H1 (cell line): ENCODE measurements around the gene FARS2. TPM values are rescaled to one million over a fixed set of nuclear protein-coding genes. Genes with fewer than 3 reads are reported as not detected.

Source experiments
- CTCF ChIA-PET: fragments of 300-600 bp; sonication (Branson Sonifier 250); formaldehyde crosslinking; loops from one replicate; lab custom pipeline; 2021; ENCODE audit not compliant: partially characterized antibody; lab: Charles Lee
- POLR2A ChIA-PET: fragments of 300-600 bp; sonication (Branson Sonifier 250); formaldehyde crosslinking; loops from one replicate; lab custom pipeline; 2021; ENCODE audit warnings: inconsistent platforms; ENCODE audit not compliant: partially characterized antibody; lab: Charles Lee
- DNase-seq, 2 experiments: peaks; one replicate each; pipeline versions ENCODE4 v3.0.0 to v3.0.0-alpha.2; 2010 to 2022; ENCODE audit warnings: low spot score in 2 of 2, low read depth in 1 of 2, mixed read lengths in 1 of 2
- FAIRE-seq: peaks from 2 replicates; lab custom pipeline; 2011; peaks lifted over from hg19 to GRCh38; lab: Jason Lieb, UNC
- H2AFZ ChIP-seq: 2 replicates; pipeline ENCODE4 v1.8.1; 2012; ENCODE audit warnings: low read length, inconsistent platforms
- H2AK5ac ChIP-seq: 2 replicates; pipeline ENCODE4 v1.6.1; 2013; ENCODE audit warnings: low read depth, low read length
- H2BK120ac ChIP-seq: replicated peaks from 2 replicates; pipeline ENCODE3; 2013; ENCODE audit warnings: low read depth, low read length, inconsistent platforms
- H2BK12ac ChIP-seq: 2 replicates; pipeline ENCODE4 v1.6.1; 2013; ENCODE audit warnings: low read depth, low read length
- H2BK15ac ChIP-seq: 2 replicates; pipeline ENCODE4 v1.6.1; 2013; ENCODE audit warnings: low read length
- H2BK20ac ChIP-seq: 2 replicates; pipeline ENCODE4 v1.6.1; 2013; ENCODE audit warnings: low read length
- H2BK5ac ChIP-seq: 2 replicates; pipeline ENCODE4 v1.6.1; 2013; ENCODE audit warnings: low read depth, low read length
- H3K14ac ChIP-seq: 2 replicates; pipeline ENCODE4 v1.6.1; 2013; ENCODE audit warnings: inconsistent platforms; ENCODE audit not compliant: insufficient read length
- H3K18ac ChIP-seq: 2 replicates; pipeline ENCODE4 v1.6.1; 2013; ENCODE audit warnings: low read length; ENCODE audit errors: extremely low read depth
- H3K23ac ChIP-seq: 2 replicates; pipeline ENCODE4 v1.6.1; 2013; ENCODE audit warnings: inconsistent platforms; ENCODE audit not compliant: insufficient read length
- H3K23me2 ChIP-seq: 2 replicates; pipeline ENCODE4 v1.6.1; 2013; ENCODE audit warnings: low read depth, low read length
- H3K27ac ChIP-seq: 2 replicates; pipeline ENCODE4 v1.6.1; 2011; ENCODE audit warnings: low read depth, low read length, inconsistent platforms
- H3K27me3 ChIP-seq, 4 experiments: replicated peaks in 1 of 4; 1 replicate in 1 of 4; 2 replicates in 3 of 4; pipeline versions ENCODE4 v1.6.1 to v1.8.1; 2011 to 2013; ENCODE audit warnings: low read length in 3 of 4, mild to moderate bottlenecking in 3 of 4, inconsistent platforms in 2 of 4, mixed read lengths in 2 of 4, moderate library complexity in 1 of 4; ENCODE audit not compliant: control insufficient read depth in 3 of 4, insufficient read depth in 3 of 4; ENCODE audit errors: extremely low read depth in 1 of 4
- H3K36me3 ChIP-seq, 4 experiments: 2 replicates each; pipeline versions ENCODE4 v1.6.1 to v1.8.1; 2011 to 2013; ENCODE audit warnings: mild to moderate bottlenecking in 4 of 4, low read length in 3 of 4, moderate library complexity in 2 of 4, control low read depth in 1 of 4, inconsistent platforms in 1 of 4; ENCODE audit not compliant: insufficient read depth in 4 of 4, control insufficient read depth in 2 of 4
- H3K4ac ChIP-seq: replicated peaks from 2 replicates; pipeline ENCODE3; 2013; ENCODE audit warnings: low read length, low read depth, mixed read lengths, inconsistent platforms; ENCODE audit not compliant: insufficient read length
- H3K4me1 ChIP-seq, 4 experiments: replicated peaks in 1 of 4; 1 replicate in 1 of 4; 2 replicates in 3 of 4; pipeline versions ENCODE4 v1.6.1 to v1.8.1; 2011 to 2013; ENCODE audit warnings: low read length in 3 of 4, inconsistent platforms in 2 of 4, mixed read lengths in 1 of 4; ENCODE audit not compliant: insufficient read depth in 4 of 4, control insufficient read depth in 3 of 4
- H3K4me2 ChIP-seq, 2 experiments: 2 replicates each; pipeline versions ENCODE4 v1.6.1 to v1.8.1; 2011 to 2013; ENCODE audit warnings: low read depth in 2 of 2, low read length in 2 of 2, control low read depth in 1 of 2, inconsistent platforms in 1 of 2, mild to moderate bottlenecking in 1 of 2; ENCODE audit not compliant: insufficient read depth in 1 of 2
- H3K4me3 ChIP-seq, 4 experiments: fragments of 200-600, 300-600 bp in 1 of 4; sonication (generic), shearing (Covaris generic), sonication (Bioruptor Twin) in 1 of 4; 2 replicates each; pipeline versions ENCODE4 v1.5.1 to v1.8.1; 2011 to 2016; ENCODE audit warnings: low read length in 4 of 4, low read depth in 3 of 4, control low read depth in 2 of 4, inconsistent platforms in 2 of 4, mild to moderate bottlenecking in 2 of 4, mixed read lengths in 1 of 4, moderate library complexity in 1 of 4; ENCODE audit not compliant: insufficient read depth in 2 of 4; ENCODE audit errors: extremely low read depth in 1 of 4
- H3K56ac ChIP-seq: replicated peaks from 2 replicates; pipeline ENCODE3; 2013; ENCODE audit warnings: low read depth, mild to moderate bottlenecking, mixed read lengths, low read length, inconsistent platforms; ENCODE audit not compliant: insufficient read length
- H3K79me1 ChIP-seq: 2 replicates; pipeline ENCODE4 v1.6.1; 2013; ENCODE audit warnings: low read depth, low read length, control low read depth
- H3K79me2 ChIP-seq, 2 experiments: 2 replicates each; pipeline versions ENCODE4 v1.6.1 to v1.8.1; 2012 to 2013; ENCODE audit warnings: low read length in 2 of 2, mild to moderate bottlenecking in 2 of 2, inconsistent platforms in 1 of 2; ENCODE audit not compliant: insufficient read depth in 2 of 2, control insufficient read depth in 1 of 2
- H3K9ac ChIP-seq, 4 experiments: replicated peaks in 1 of 4; 1 replicate in 1 of 4; 2 replicates in 3 of 4; pipeline versions ENCODE4 v1.6.1 to v1.8.1; 2011 to 2013; ENCODE audit warnings: low read depth in 3 of 4, low read length in 3 of 4, control low read depth in 2 of 4, mild to moderate bottlenecking in 2 of 4, moderate library complexity in 2 of 4, inconsistent platforms in 1 of 4; ENCODE audit errors: extremely low read depth in 1 of 4
- H3K9me3 ChIP-seq, 2 experiments: 2 replicates each; pipeline versions ENCODE4 v1.6.1 to v1.8.1; 2012 to 2013; ENCODE audit warnings: mild to moderate bottlenecking in 2 of 2, moderate library complexity in 2 of 2, control low read depth in 1 of 2, inconsistent platforms in 1 of 2, low read depth in 1 of 2, low read length in 1 of 2, mixed read lengths in 1 of 2; ENCODE audit not compliant: insufficient read depth in 2 of 2
- H4K20me1 ChIP-seq, 2 experiments: replicated peaks in 1 of 2; 2 replicates each; pipeline versions ENCODE3 to v1.8.1; 2011 to 2013; ENCODE audit warnings: inconsistent platforms in 2 of 2, low read length in 2 of 2, mild to moderate bottlenecking in 1 of 2; ENCODE audit not compliant: insufficient read depth in 2 of 2, control insufficient read depth in 1 of 2
- H4K5ac ChIP-seq: 2 replicates; pipeline ENCODE4 v1.6.1; 2013; ENCODE audit warnings: low read length, low read depth, mixed read lengths, inconsistent platforms; ENCODE audit not compliant: insufficient read length
- H4K8ac ChIP-seq: 2 replicates; pipeline ENCODE4 v1.8.0; 2013; ENCODE audit warnings: mild to moderate bottlenecking, moderate library complexity, low read length, inconsistent platforms; ENCODE audit not compliant: insufficient read depth; ENCODE audit errors: extremely low read depth
- H4K91ac ChIP-seq: replicated peaks from 2 replicates; pipeline ENCODE3; 2013; ENCODE audit warnings: low read length, mixed read lengths, inconsistent platforms; ENCODE audit not compliant: insufficient read length
- GTF2F1 ChIP-seq: IDR thresholded peaks from 2 replicates; pipeline ENCODE4 v1.6.1; 2012; ENCODE audit warnings: low read depth, low read length, improper control_type of control experiment, borderline replicate concordance
- MAX ChIP-seq: IDR thresholded peaks from 2 replicates; pipeline ENCODE4 v1.6.1; 2012; ENCODE audit warnings: inconsistent platforms
- NRF1 ChIP-seq: IDR thresholded peaks from 2 replicates; pipeline ENCODE4 v1.6.1; 2011; ENCODE audit warnings: mild to moderate bottlenecking, low read depth, low read length, improper control_type of control experiment
- SAP30 ChIP-seq: fragments of 300-600 bp; sonication (generic); IDR thresholded peaks from 2 replicates; pipeline ENCODE4 v1.7.1; 2012; ENCODE audit warnings: low read length, moderate library complexity, mild to moderate bottlenecking, inconsistent platforms; ENCODE audit not compliant: insufficient read depth, insufficient replicate concordance
- SP2 ChIP-seq: IDR thresholded peaks from 2 replicates; pipeline ENCODE4 v1.6.1; 2012; ENCODE audit warnings: mild to moderate bottlenecking, low read length, inconsistent platforms
- WGBS, 2 experiments: shearing (Covaris generic) in 1 of 2; methylation state at CpG; one replicate each; pipeline versions ENCODE4 v1.1.6 to v1.1.7; 2013 to 2015; ENCODE audit warnings: low lambda C conversion rate in 2 of 2, mixed read lengths in 2 of 2, inconsistent platforms in 1 of 2, low coverage in 1 of 2, missing lambda C conversion rate in 1 of 2; ENCODE audit not compliant: insufficient replicate concordance in 2 of 2, insufficient coverage in 1 of 2, insufficient read length in 1 of 2; ENCODE audit errors: extremely low coverage in 1 of 2, missing lambda C conversion rate in 1 of 2; 5-methylcytosine and 5-hydroxymethylcytosine counted together
- polyA plus RNA-seq, 7 experiments: library from polyadenylated mRNA; depleted of rRNA in 3 of 7; stranded (reverse) in 5 of 7; unstranded in 2 of 7; fragments of >200 nt in 5 of 7; fragments of 200-250 nt in 2 of 7; gene quantifications; 1 replicate in 5 of 7; 2 replicates in 1 of 7; 4 replicates in 1 of 7; pipeline versions ENCODE4 v1.2.1 to v1.2.3, GENCODE V29; 2011 to 2013; ENCODE audit warnings: missing spikeins in 2 of 7, mixed read lengths in 2 of 7
- total RNA-seq: library from RNA; stranded (reverse); fragmentation: NEBNext Ultra II Directional; extraction: Animal tissue kit (Norgen Biotek cat#: 25700); gene quantifications from 2 replicates; pipeline ENCODE4 v1.2.1, GENCODE V29; 2021

Gene FARS2
- total and polyA plus RNA-seq, 2 of the 8 experiments (the other 6 are each of a cell fraction or from before 2014, with no cell fraction given) = 11.7 to 14.4 TPM

GRCh38 chr6:5303682-5304081 is 42.4 kb downstream of the FARS2 start:
- no peak overlapping the region for H2BK5ac ChIP-seq
- H2BK20ac ChIP-seq = no peak overlapping the region
- H4K8ac ChIP-seq = no peak overlapping the region
- H4K20me1 ChIP-seq = peaks cover 0 to 2% of the 10 kb centered on the region in 2 experiments
- H4K5ac ChIP-seq = no peak overlapping the region
- no peaks in the 10 kb centered on the region for H3K9me3 ChIP-seq
- ChIA-PET CTCF (interaction anchor here (1.0 to 10.6 kb wide), 26 partner anchors 8 to 168 kb away, joined by 3 to 126 read pairs (median 6); no protein-coding TSS in a partner anchor), POLR2A (interaction anchor here (1.1 to 1.3 kb wide), 2 partner anchors 16 to 44 kb away, joined by 3 read pairs; no protein-coding TSS in a partner anchor)
- 91% methylated on average over 8 of the region's 8 CpGs; no CpG with 5 or more reads in 1 of the 2 experiments for WGBS, 2 experiments
- H2BK12ac ChIP-seq = no peak overlapping the region
- no peak for DNase-seq
- TF ChIP-seq NRF1 = no peak
- no peak for TF ChIP-seq SP2
- TF ChIP-seq MAX = no peak
- no peak for TF ChIP-seq GTF2F1
- TF ChIP-seq SAP30 = no peak
- no peak overlapping the region for H3K9ac ChIP-seq
- no peak overlapping the region for H2AK5ac ChIP-seq
- H3K18ac ChIP-seq = no peak overlapping the region
- no peak overlapping the region for H3K23ac ChIP-seq
- H3K36me3 ChIP-seq = no peaks in the 10 kb centered on the region
- H3K27ac ChIP-seq = no peak overlapping the region
- H4K91ac ChIP-seq = no peak overlapping the region
- H3K4me1 ChIP-seq = no peaks in the 10 kb centered on the region; a peak in 1 of 7 replicates
- no peak overlapping the region for H3K14ac ChIP-seq
- H3K56ac ChIP-seq = no peak overlapping the region
- H3K23me2 ChIP-seq = no peaks in the 10 kb centered on the region
- H2BK15ac ChIP-seq = no peak overlapping the region
- H3K4ac ChIP-seq = no peak overlapping the region
- no peaks in the 10 kb centered on the region for H3K79me1 ChIP-seq
- H2AFZ ChIP-seq = no peak overlapping the region
- H3K4me3 ChIP-seq = no peak overlapping the region
- no peak overlapping the region for H3K4me2 ChIP-seq
- no peaks in the 10 kb centered on the region for H3K27me3 ChIP-seq
- H2BK120ac ChIP-seq = no peak overlapping the region
- FAIRE-seq = no peak
- peaks cover 0 to 4% of the 10 kb centered on the region in 2 experiments; a peak in 1 of 4 replicates for H3K79me2 ChIP-seq
